PC-9 (cell line): ENCODE measurements around the gene CANX.

ENCODE experiments used
- CTCF ChIP-seq: fragments of 200-600 bp; sonication (generic); conservative IDR thresholded peaks from 2 replicates; pipeline ENCODE4 v1.6.1; 2017; ENCODE audit warnings: mixed run types, antibody characterized with exemption, mild to moderate bottlenecking, moderate library complexity
- EZH2 ChIP-seq: fragments of 200-600 bp; sonication (generic); IDR thresholded peaks from 2 replicates; pipeline ENCODE4 v1.8.0; 2017; ENCODE audit warnings: antibody characterized with exemption, low read depth

GRCh38 chr5:179774442-179774841 is 75.7 kb downstream of the CANX start:
- TF ChIP-seq CTCF (no peak), EZH2 (no peak)
